Fibroblast of peridontal ligament (primary cell): ENCODE measurements around the gene RBM4B.

Source experiments
- DNase-seq: peaks from one replicate; pipeline ENCODE4 v3.0.0-alpha.2; 2010; ENCODE audit errors: extremely low read depth

RBM4B gene

GRCh38 chr11:66707486-66707885 is 29.8 kb upstream of the RBM4B start:
- no peak for DNase-seq

GRCh38 chr11:66706989-66707388 is 29.3 kb upstream of the RBM4B start:
- DNase-seq = no peak

GRCh38 chr11:66705587-66706335 is 28.1 kb upstream of the RBM4B start:
- no peak for DNase-seq

GRCh38 chr11:66704659-66705360 is 27.1 kb upstream of the RBM4B start:
- no peak for DNase-seq

- DNase-seq = no peak
Observed at GRCh38 chr11:66701432-66702240, 23.9 kb upstream of the RBM4B start.

GRCh38 chr11:66700742-66701141 is 23.1 kb upstream of the RBM4B start:
- no peak for DNase-seq

- no peak for DNase-seq
Observed at GRCh38 chr11:66700337-66700736, 22.6 kb upstream of the RBM4B start.

GRCh38 chr11:66698491-66698890 is 20.8 kb upstream of the RBM4B start:
- no peak for DNase-seq

GRCh38 chr11:66697988-66698387 is 20.3 kb upstream of the RBM4B start:
- DNase-seq = no peak

- DNase-seq = no peak
Observed at GRCh38 chr11:66696146-66696545, 18.5 kb upstream of the RBM4B start.

GRCh38 chr11:66694732-66695207 is 17.1 kb upstream of the RBM4B start:
- DNase-seq = peak; percentile 97

- no peak for DNase-seq
Observed at GRCh38 chr11:66694056-66694410, 16.3 kb upstream of the RBM4B start.

- no peak for DNase-seq
Observed at GRCh38 chr11:66693356-66694055, 15.8 kb upstream of the RBM4B start.

- DNase-seq = no peak
Observed at GRCh38 chr11:66692871-66693331, 15.2 kb upstream of the RBM4B start.

GRCh38 chr11:66692446-66692845 is 14.8 kb upstream of the RBM4B start:
- DNase-seq = no peak

GRCh38 chr11:66691311-66691980 is 13.8 kb upstream of the RBM4B start:
- no peak for DNase-seq

- DNase-seq = no peak
Observed at GRCh38 chr11:66689661-66690590, 12.2 kb upstream of the RBM4B start.

- no peak for DNase-seq
Observed at GRCh38 chr11:66688561-66689534, 11.2 kb upstream of the RBM4B start.

- no peak for DNase-seq
Observed at GRCh38 chr11:66687831-66688281, 10.2 kb upstream of the RBM4B start.
